Lower leg skin (tissue), 3 donors: ENCODE results near the gene ME1.

Experiments used
- POLR2A ChIP-seq, 2 donors: fragments of 450-650 bp; IDR thresholded peaks; one replicate each; pipeline ENCODE4 v1.6.1; 2016 to 2017; ENCODE audit warnings: antibody characterized with exemption in 2 of 2, mild to moderate bottlenecking in 1 of 2, moderate library complexity in 1 of 2
- TF ChIP-seq, protein P1 (sequence below), 3 donors: fragments of 450-650 bp; IDR thresholded peaks; one replicate each; pipeline ENCODE4 v1.5.1; 2016; ENCODE audit warnings: antibody characterized with exemption in 3 of 3, mild to moderate bottlenecking in 3 of 3, moderate library complexity in 2 of 3

GRCh38 chr6:83352424-83353061 is 78.3 kb downstream of the ME1 start:
- TF ChIP-seq POLR2A (IDR thresholded peaks at IDR 0.05) = no peak
- TF ChIP-seq, protein P1, sequence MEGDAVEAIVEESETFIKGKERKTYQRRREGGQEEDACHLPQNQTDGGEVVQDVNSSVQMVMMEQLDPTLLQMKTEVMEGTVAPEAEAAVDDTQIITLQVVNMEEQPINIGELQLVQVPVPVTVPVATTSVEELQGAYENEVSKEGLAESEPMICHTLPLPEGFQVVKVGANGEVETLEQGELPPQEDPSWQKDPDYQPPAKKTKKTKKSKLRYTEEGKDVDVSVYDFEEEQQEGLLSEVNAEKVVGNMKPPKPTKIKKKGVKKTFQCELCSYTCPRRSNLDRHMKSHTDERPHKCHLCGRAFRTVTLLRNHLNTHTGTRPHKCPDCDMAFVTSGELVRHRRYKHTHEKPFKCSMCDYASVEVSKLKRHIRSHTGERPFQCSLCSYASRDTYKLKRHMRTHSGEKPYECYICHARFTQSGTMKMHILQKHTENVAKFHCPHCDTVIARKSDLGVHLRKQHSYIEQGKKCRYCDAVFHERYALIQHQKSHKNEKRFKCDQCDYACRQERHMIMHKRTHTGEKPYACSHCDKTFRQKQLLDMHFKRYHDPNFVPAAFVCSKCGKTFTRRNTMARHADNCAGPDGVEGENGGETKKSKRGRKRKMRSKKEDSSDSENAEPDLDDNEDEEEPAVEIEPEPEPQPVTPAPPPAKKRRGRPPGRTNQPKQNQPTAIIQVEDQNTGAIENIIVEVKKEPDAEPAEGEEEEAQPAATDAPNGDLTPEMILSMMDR (IDR thresholded peaks at IDR 0.05) = no peak
